H1 (cell line): Measurements from ENCODE around the gene CALHM5. TPM values are rescaled to one million over a fixed set of nuclear protein-coding genes. Genes with fewer than 3 reads are reported as not detected.

ENCODE experiments used
- CTCF ChIA-PET: fragments of 300-600 bp; sonication (Branson Sonifier 250); formaldehyde crosslinking; loops from one replicate; lab custom pipeline; 2021; ENCODE audit not compliant: partially characterized antibody; lab: Charles Lee
- POLR2A ChIA-PET: fragments of 300-600 bp; sonication (Branson Sonifier 250); formaldehyde crosslinking; loops from one replicate; lab custom pipeline; 2021; ENCODE audit warnings: inconsistent platforms; ENCODE audit not compliant: partially characterized antibody; lab: Charles Lee
- DNase-seq, 2 experiments: peaks; one replicate each; pipeline versions ENCODE4 v3.0.0 to v3.0.0-alpha.2; 2010 to 2022; ENCODE audit warnings: low spot score in 2 of 2, low read depth in 1 of 2, mixed read lengths in 1 of 2
- FAIRE-seq: peaks from 2 replicates; lab custom pipeline; 2011; peaks lifted over from hg19 to GRCh38; lab: Jason Lieb, UNC
- H2AFZ ChIP-seq: 2 replicates; pipeline ENCODE4 v1.8.1; 2012; ENCODE audit warnings: low read length, inconsistent platforms
- H2AK5ac ChIP-seq: 2 replicates; pipeline ENCODE4 v1.6.1; 2013; ENCODE audit warnings: low read depth, low read length
- H2BK120ac ChIP-seq: replicated peaks from 2 replicates; pipeline ENCODE3; 2013; ENCODE audit warnings: low read depth, low read length, inconsistent platforms
- H2BK12ac ChIP-seq: 2 replicates; pipeline ENCODE4 v1.6.1; 2013; ENCODE audit warnings: low read depth, low read length
- H2BK15ac ChIP-seq: 2 replicates; pipeline ENCODE4 v1.6.1; 2013; ENCODE audit warnings: low read length
- H2BK20ac ChIP-seq: 2 replicates; pipeline ENCODE4 v1.6.1; 2013; ENCODE audit warnings: low read length
- H2BK5ac ChIP-seq: 2 replicates; pipeline ENCODE4 v1.6.1; 2013; ENCODE audit warnings: low read depth, low read length
- H3K14ac ChIP-seq: 2 replicates; pipeline ENCODE4 v1.6.1; 2013; ENCODE audit warnings: inconsistent platforms; ENCODE audit not compliant: insufficient read length
- H3K18ac ChIP-seq: 2 replicates; pipeline ENCODE4 v1.6.1; 2013; ENCODE audit warnings: low read length; ENCODE audit errors: extremely low read depth
- H3K23ac ChIP-seq: 2 replicates; pipeline ENCODE4 v1.6.1; 2013; ENCODE audit warnings: inconsistent platforms; ENCODE audit not compliant: insufficient read length
- H3K23me2 ChIP-seq: 2 replicates; pipeline ENCODE4 v1.6.1; 2013; ENCODE audit warnings: low read depth, low read length
- H3K27ac ChIP-seq: 2 replicates; pipeline ENCODE4 v1.6.1; 2011; ENCODE audit warnings: low read depth, low read length, inconsistent platforms
- H3K27me3 ChIP-seq, 4 experiments: replicated peaks in 1 of 4; 1 replicate in 1 of 4; 2 replicates in 3 of 4; pipeline versions ENCODE4 v1.6.1 to v1.8.1; 2011 to 2013; ENCODE audit warnings: low read length in 3 of 4, mild to moderate bottlenecking in 3 of 4, inconsistent platforms in 2 of 4, mixed read lengths in 2 of 4, moderate library complexity in 1 of 4; ENCODE audit not compliant: control insufficient read depth in 3 of 4, insufficient read depth in 3 of 4; ENCODE audit errors: extremely low read depth in 1 of 4
- H3K36me3 ChIP-seq, 4 experiments: 2 replicates each; pipeline versions ENCODE4 v1.6.1 to v1.8.1; 2011 to 2013; ENCODE audit warnings: mild to moderate bottlenecking in 4 of 4, low read length in 3 of 4, moderate library complexity in 2 of 4, control low read depth in 1 of 4, inconsistent platforms in 1 of 4; ENCODE audit not compliant: insufficient read depth in 4 of 4, control insufficient read depth in 2 of 4
- H3K4ac ChIP-seq: replicated peaks from 2 replicates; pipeline ENCODE3; 2013; ENCODE audit warnings: low read length, low read depth, mixed read lengths, inconsistent platforms; ENCODE audit not compliant: insufficient read length
- H3K4me1 ChIP-seq, 4 experiments: replicated peaks in 1 of 4; 1 replicate in 1 of 4; 2 replicates in 3 of 4; pipeline versions ENCODE4 v1.6.1 to v1.8.1; 2011 to 2013; ENCODE audit warnings: low read length in 3 of 4, inconsistent platforms in 2 of 4, mixed read lengths in 1 of 4; ENCODE audit not compliant: insufficient read depth in 4 of 4, control insufficient read depth in 3 of 4
- H3K4me2 ChIP-seq, 2 experiments: 2 replicates each; pipeline versions ENCODE4 v1.6.1 to v1.8.1; 2011 to 2013; ENCODE audit warnings: low read depth in 2 of 2, low read length in 2 of 2, control low read depth in 1 of 2, inconsistent platforms in 1 of 2, mild to moderate bottlenecking in 1 of 2; ENCODE audit not compliant: insufficient read depth in 1 of 2
- H3K4me3 ChIP-seq, 4 experiments: fragments of 200-600, 300-600 bp in 1 of 4; sonication (generic), shearing (Covaris generic), sonication (Bioruptor Twin) in 1 of 4; 2 replicates each; pipeline versions ENCODE4 v1.5.1 to v1.8.1; 2011 to 2016; ENCODE audit warnings: low read length in 4 of 4, low read depth in 3 of 4, control low read depth in 2 of 4, inconsistent platforms in 2 of 4, mild to moderate bottlenecking in 2 of 4, mixed read lengths in 1 of 4, moderate library complexity in 1 of 4; ENCODE audit not compliant: insufficient read depth in 2 of 4; ENCODE audit errors: extremely low read depth in 1 of 4
- H3K56ac ChIP-seq: replicated peaks from 2 replicates; pipeline ENCODE3; 2013; ENCODE audit warnings: low read depth, mild to moderate bottlenecking, mixed read lengths, low read length, inconsistent platforms; ENCODE audit not compliant: insufficient read length
- H3K79me1 ChIP-seq: 2 replicates; pipeline ENCODE4 v1.6.1; 2013; ENCODE audit warnings: low read depth, low read length, control low read depth
- H3K79me2 ChIP-seq, 2 experiments: 2 replicates each; pipeline versions ENCODE4 v1.6.1 to v1.8.1; 2012 to 2013; ENCODE audit warnings: low read length in 2 of 2, mild to moderate bottlenecking in 2 of 2, inconsistent platforms in 1 of 2; ENCODE audit not compliant: insufficient read depth in 2 of 2, control insufficient read depth in 1 of 2
- H3K9ac ChIP-seq, 4 experiments: replicated peaks in 1 of 4; 1 replicate in 1 of 4; 2 replicates in 3 of 4; pipeline versions ENCODE4 v1.6.1 to v1.8.1; 2011 to 2013; ENCODE audit warnings: low read depth in 3 of 4, low read length in 3 of 4, control low read depth in 2 of 4, mild to moderate bottlenecking in 2 of 4, moderate library complexity in 2 of 4, inconsistent platforms in 1 of 4; ENCODE audit errors: extremely low read depth in 1 of 4
- H3K9me3 ChIP-seq, 2 experiments: 2 replicates each; pipeline versions ENCODE4 v1.6.1 to v1.8.1; 2012 to 2013; ENCODE audit warnings: mild to moderate bottlenecking in 2 of 2, moderate library complexity in 2 of 2, control low read depth in 1 of 2, inconsistent platforms in 1 of 2, low read depth in 1 of 2, low read length in 1 of 2, mixed read lengths in 1 of 2; ENCODE audit not compliant: insufficient read depth in 2 of 2
- H4K20me1 ChIP-seq, 2 experiments: replicated peaks in 1 of 2; 2 replicates each; pipeline versions ENCODE3 to v1.8.1; 2011 to 2013; ENCODE audit warnings: inconsistent platforms in 2 of 2, low read length in 2 of 2, mild to moderate bottlenecking in 1 of 2; ENCODE audit not compliant: insufficient read depth in 2 of 2, control insufficient read depth in 1 of 2
- H4K5ac ChIP-seq: 2 replicates; pipeline ENCODE4 v1.6.1; 2013; ENCODE audit warnings: low read length, low read depth, mixed read lengths, inconsistent platforms; ENCODE audit not compliant: insufficient read length
- H4K8ac ChIP-seq: 2 replicates; pipeline ENCODE4 v1.8.0; 2013; ENCODE audit warnings: mild to moderate bottlenecking, moderate library complexity, low read length, inconsistent platforms; ENCODE audit not compliant: insufficient read depth; ENCODE audit errors: extremely low read depth
- H4K91ac ChIP-seq: replicated peaks from 2 replicates; pipeline ENCODE3; 2013; ENCODE audit warnings: low read length, mixed read lengths, inconsistent platforms; ENCODE audit not compliant: insufficient read length
- ATF2 ChIP-seq: IDR thresholded peaks from 2 replicates; pipeline ENCODE4 v1.6.1; 2012; ENCODE audit warnings: low read length, inconsistent platforms
- BACH1 ChIP-seq: IDR thresholded peaks from 2 replicates; pipeline ENCODE4 v1.6.1; 2012; ENCODE audit warnings: low read length, improper control_type of control experiment
- E2F6 ChIP-seq: IDR thresholded peaks from 2 replicates; pipeline ENCODE4 v1.6.1; 2012; ENCODE audit warnings: inconsistent platforms
- EGR1 ChIP-seq: IDR thresholded peaks from 2 replicates; pipeline ENCODE4 v1.6.1; 2011; ENCODE audit warnings: low read depth, low read length, borderline replicate concordance
- JUN ChIP-seq: IDR thresholded peaks from 2 replicates; pipeline ENCODE4 v1.6.1; 2011; ENCODE audit warnings: low read depth, mild to moderate bottlenecking, improper control_type of control experiment, low read length
- JUND ChIP-seq: IDR thresholded peaks from 2 replicates; pipeline ENCODE4 v1.6.1; 2011; ENCODE audit warnings: mild to moderate bottlenecking, improper control_type of control experiment, low read length
- KDM5A ChIP-seq: fragments of 200-600 bp; IDR thresholded peaks from 2 replicates; pipeline ENCODE4 v1.7.1; 2012; ENCODE audit warnings: mild to moderate bottlenecking, low read length, inconsistent platforms, mixed read lengths
- RXRA ChIP-seq: IDR thresholded peaks from 2 replicates; pipeline ENCODE4 v1.6.1; 2011; ENCODE audit warnings: low read depth, mild to moderate bottlenecking, low read length, moderate library complexity; ENCODE audit not compliant: insufficient read depth
- SP4 ChIP-seq: IDR thresholded peaks from 2 replicates; pipeline ENCODE4 v1.6.1; 2012; ENCODE audit warnings: low read length, inconsistent platforms
- WGBS, 2 experiments: shearing (Covaris generic) in 1 of 2; methylation state at CpG; one replicate each; pipeline versions ENCODE4 v1.1.6 to v1.1.7; 2013 to 2015; ENCODE audit warnings: low lambda C conversion rate in 2 of 2, mixed read lengths in 2 of 2, inconsistent platforms in 1 of 2, low coverage in 1 of 2, missing lambda C conversion rate in 1 of 2; ENCODE audit not compliant: insufficient replicate concordance in 2 of 2, insufficient coverage in 1 of 2, insufficient read length in 1 of 2; ENCODE audit errors: extremely low coverage in 1 of 2, missing lambda C conversion rate in 1 of 2; 5-methylcytosine and 5-hydroxymethylcytosine counted together
- polyA plus RNA-seq, 7 experiments: library from polyadenylated mRNA; depleted of rRNA in 3 of 7; stranded (reverse) in 5 of 7; unstranded in 2 of 7; fragments of >200 nt in 5 of 7; fragments of 200-250 nt in 2 of 7; gene quantifications; 1 replicate in 5 of 7; 2 replicates in 1 of 7; 4 replicates in 1 of 7; pipeline versions ENCODE4 v1.2.1 to v1.2.3, GENCODE V29; 2011 to 2013; ENCODE audit warnings: missing spikeins in 2 of 7, mixed read lengths in 2 of 7
- total RNA-seq: library from RNA; stranded (reverse); fragmentation: NEBNext Ultra II Directional; extraction: Animal tissue kit (Norgen Biotek cat#: 25700); gene quantifications from 2 replicates; pipeline ENCODE4 v1.2.1, GENCODE V29; 2021

CALHM5 gene
- total and polyA plus RNA-seq, 2 of the 8 experiments (the other 6 are each of a cell fraction or from before 2014, with no cell fraction given): 0.05 to 0.09 TPM

- Histone ChIP-seq H3K27me3 (no peaks in the 10 kb centered on the region), H3K4me2 (no peak overlapping the region), H3K23me2 (no peaks in the 10 kb centered on the region), H3K23ac (no peak overlapping the region), H3K36me3 (no peaks in the 10 kb centered on the region), H3K9ac (no peak overlapping the region), H2BK12ac (no peak overlapping the region), H4K5ac (no peak overlapping the region), H2AFZ (no peak overlapping the region), H3K4me1 (no peaks in the 10 kb centered on the region), H2BK120ac (no peak overlapping the region), H3K4me3 (no peak overlapping the region), H3K18ac (no peak overlapping the region), H4K91ac (no peak overlapping the region), H3K9me3 (no peaks in the 10 kb centered on the region), H2BK20ac (no peak overlapping the region), H3K56ac (no peak overlapping the region), H3K79me2 (no peaks in the 10 kb centered on the region), H2BK5ac (no peak overlapping the region), H2BK15ac (no peak overlapping the region), H3K79me1 (no peaks in the 10 kb centered on the region), H2AK5ac (no peak overlapping the region), H3K27ac (no peak overlapping the region), H4K20me1 (no peaks in the 10 kb centered on the region), H3K4ac (no peak overlapping the region), H4K8ac (no peak overlapping the region), H3K14ac (no peak overlapping the region)
- ChIA-PET POLR2A (interaction anchor here (1.2 kb wide), 1 partner anchor 277 kb away, joined by 3 read pairs; no protein-coding TSS in a partner anchor), CTCF (interaction anchor here (0.9 to 3.7 kb wide), 4 partner anchors 7 to 288 kb away, joined by 3 to 27 read pairs (median 12); partner anchors contain the start of gene RSPH4A)
- DNase-seq (no peak), FAIRE-seq (no peak)
- TF ChIP-seq E2F6: no peak
- TF ChIP-seq JUN: no peak
- no peak for TF ChIP-seq SP4
- TF ChIP-seq BACH1: no peak
- TF ChIP-seq KDM5A: no peak
- no peak for TF ChIP-seq JUND
- no peak for TF ChIP-seq ATF2
- TF ChIP-seq EGR1: no peak
- TF ChIP-seq RXRA: no peak
- 88% methylated on average over 1 of the region's 1 CpG; no CpG with 5 or more reads in 1 of the 2 experiments for WGBS, 2 experiments
Measured at GRCh38 chr6:116556065-116556464, 44.6 kb downstream of the CALHM5 start.
